ENCODE data around the gene DCC. TPM values are rescaled to one million over a fixed set of nuclear protein-coding genes. Genes with fewer than 3 reads are reported as not detected.
"Not testable (repeated sequence)": the region's sequence is repeated elsewhere in the genome, so short reads cannot be mapped to it uniquely, and the experiment has no call there.

The DCC gene
- polyA plus RNA-seq, 3 donors: 4.0 to 8.0 (median 5.8) TPM

DNA sequence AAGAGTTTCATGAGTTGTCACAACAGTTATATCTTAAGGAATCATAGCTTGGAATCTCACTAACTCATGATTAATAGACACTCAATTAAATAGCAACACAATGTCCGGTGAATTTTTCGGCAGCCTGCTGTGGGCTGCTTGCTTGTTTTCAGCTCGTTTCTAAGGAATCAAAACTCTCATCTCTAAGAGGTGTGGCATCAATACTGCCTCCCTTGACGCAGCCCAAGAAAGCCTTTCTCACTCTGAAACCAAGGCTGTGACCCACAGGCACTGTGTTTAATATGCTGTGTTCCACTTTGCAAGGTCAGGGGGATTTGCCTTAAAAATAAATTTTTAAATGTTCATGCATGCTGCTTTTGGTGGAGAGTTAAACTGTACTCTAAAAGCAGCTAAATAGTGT is 5.4 kb downstream of the DCC start:
- DNase-seq: no peak

DNA sequence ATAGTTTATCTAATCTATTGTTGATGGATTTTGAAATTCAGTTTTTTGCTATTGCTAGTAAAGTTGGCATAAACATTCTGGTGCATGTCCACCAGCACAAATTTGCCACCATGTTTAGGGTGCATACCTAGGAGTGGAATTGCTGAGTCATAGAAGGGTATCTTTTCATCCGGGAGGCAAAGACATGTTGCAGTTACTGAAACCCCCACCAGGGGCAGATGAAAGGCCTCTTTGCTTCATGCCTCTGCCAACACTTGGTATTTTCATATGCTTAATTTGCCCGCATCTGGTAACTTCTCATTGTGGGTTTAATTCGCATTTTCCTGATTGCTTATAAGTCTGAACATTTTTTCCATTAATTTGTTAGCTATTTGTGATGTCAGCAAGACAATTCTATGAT is 8.2 kb downstream of the DCC start:
- DNase-seq: no peak

DNA sequence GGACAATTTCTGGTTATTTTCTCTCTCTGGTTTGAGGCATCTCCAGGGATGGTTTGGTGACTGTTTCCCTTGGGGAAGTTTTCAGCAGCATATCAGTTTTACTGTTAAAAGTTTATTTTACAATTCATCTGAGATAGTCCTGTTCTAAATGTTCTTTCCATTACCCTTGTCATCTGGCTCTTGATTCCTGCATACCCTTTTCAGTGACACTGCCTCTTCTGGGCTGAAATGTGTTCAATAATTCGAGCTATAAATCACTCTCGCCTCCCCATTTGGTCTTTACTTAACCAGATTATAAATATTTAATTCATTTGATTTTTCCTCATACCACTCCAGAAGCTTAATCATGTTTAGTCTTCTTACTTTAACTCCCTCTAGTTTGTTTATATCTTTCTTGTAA is 9.5 kb downstream of the DCC start:
- no peak for DNase-seq

DNA sequence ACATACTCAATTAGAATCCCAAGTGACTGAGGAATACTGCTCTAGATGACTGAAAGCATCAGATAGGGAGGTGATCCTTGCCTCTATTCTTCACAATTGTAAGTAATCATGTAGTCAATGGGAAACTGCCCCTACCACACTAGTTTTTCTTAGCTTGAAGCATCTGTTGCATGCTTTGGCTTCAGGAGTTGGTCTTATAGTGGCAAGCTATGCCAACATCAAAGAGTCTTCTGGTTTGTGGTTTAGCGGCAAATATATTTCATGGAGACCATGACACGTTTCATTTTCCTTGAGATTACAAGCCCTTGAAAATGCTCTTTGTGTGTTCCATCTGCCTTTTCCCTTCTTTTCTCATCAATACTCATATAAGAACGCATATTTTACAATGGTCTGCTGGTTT is 12.9 kb downstream of the DCC start:
- no peak for DNase-seq

DNA sequence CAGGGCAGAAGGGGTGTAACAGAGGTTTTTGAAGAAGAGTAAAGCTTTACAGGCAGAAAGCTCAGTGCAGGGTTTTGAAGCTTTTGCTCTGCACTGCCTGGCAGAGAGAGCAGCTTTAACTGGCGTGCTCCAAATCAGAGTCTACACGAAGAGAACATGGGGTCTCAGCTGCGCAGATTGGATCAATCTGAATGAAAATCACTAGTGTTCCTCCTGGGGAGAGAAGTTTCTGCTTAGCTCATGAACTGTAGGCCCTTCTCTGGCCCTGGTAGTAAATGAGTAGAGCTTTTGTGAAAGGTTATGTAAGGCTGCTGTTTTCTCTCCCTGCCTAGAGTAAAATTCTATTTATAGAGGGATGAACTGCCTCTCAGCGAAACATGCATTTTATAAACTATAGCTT is 13.6 kb downstream of the DCC start:
- no peak for DNase-seq

DNA sequence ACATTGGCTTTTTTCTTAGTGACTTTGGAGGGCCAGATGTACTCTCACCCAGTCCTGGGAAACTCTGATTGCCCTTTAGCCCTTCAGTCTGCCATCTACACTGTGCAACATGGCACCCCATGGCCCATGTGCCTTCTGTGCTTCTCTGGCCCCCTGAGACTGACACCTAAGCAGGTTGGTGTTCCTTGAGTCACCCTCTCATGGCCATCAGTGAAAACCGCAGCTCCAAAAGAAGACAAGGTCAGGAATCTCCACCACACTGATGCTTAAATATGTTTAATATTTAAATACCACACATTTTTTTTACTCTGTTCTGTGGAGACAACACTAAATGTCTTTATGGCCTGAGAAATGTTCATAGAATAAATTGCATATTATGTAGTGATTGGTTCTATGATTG is 23.9 kb downstream of the DCC start:
- no peak for DNase-seq

DNA sequence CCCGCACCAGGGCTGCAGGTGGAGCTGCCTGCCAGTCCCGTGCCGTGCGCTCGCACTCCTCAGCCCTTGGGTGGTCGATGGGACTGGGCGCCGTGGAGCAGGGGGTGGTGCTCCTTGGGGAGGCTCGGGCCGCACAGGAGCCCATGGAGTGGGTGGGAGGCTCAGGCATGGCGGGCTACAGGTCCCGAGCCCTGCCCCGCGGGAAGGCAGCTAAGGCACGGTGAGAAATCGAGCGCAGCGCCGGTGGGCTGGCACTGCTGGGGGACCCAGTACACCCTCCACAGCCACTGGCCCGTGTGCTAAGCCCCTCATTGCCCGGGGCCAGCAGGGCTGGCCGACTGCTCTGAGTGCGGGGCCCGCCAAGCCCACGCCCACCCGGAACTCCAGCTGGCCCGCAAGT is 26.9 kb downstream of the DCC start:
- DNase-seq: not testable (repeated sequence)

DNA sequence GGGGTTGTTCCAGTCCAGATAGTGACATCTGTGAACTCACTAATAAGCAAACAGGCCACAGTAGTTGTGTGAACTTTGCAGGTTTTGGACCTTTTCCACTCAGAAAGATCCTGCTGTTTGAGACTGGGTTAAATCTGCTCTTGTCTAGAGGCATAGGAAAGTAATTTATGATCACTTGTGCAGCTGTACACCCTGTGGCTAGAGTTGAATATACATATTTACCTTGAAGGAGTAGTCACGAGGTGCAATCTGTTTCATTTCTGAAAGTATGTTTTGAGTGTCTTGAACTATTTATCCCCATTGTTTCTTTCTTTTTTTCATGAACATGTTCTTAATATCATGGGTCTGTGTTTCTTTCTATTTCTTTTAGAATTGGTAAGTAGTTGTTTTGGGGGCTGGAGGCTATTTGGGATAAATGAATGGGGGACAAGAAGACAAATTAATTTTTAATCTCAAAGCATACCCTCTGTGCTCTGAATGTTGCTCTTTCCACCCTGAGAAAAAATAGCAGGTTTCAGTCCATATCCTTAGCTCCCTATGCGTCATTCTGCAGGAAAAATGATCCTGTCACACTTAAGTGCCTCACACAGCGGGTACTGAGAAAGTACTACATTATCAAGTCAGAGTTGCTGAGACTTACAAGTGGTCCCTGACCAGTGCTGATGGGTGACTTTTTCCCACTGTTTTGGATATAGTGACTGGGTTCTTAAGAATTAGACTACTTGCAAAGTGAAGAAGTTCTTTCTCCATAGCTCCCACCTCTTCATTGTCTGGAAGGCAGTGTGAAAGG is 28.2 kb downstream of the DCC start:
- no peak for DNase-seq

DNA sequence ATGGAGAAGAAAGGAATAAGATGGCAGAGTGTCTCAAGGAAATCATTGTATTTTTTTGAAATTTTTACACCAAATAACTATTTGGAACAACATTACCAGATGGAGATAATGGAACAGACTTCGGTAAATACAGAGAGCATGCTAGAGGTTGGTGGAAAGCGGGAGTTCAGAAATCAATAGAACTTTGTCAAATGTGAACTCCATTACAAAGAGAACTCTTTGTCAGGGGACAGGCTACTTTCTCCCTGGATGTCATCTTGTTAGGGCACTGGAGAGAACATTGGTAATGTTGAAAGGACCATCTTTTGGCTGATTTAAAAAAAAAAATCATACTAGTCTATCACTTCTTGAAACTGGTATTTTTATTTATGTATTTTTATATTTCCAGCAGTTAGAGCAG is 30.8 kb downstream of the DCC start:
- DNase-seq: no peak

DNA sequence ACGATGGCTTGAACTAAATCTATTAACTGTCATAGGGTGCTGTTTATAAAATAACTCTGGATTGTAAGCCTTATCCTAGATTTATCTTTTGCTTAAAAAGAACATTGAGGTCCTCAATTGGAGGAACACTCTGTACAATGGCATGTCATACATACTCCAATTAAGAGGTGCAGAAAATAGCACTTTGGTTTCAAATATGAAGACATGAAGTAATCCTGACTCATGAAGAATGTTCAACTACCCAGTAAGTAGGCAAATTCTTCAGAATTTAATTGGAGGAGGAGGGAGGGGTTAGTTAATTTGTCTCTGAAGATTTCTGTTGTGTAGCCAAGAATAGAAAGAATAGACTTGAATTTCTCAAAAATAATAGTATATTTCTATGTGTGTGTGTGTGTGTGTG is 36.1 kb downstream of the DCC start:
- no peak for DNase-seq

DNA sequence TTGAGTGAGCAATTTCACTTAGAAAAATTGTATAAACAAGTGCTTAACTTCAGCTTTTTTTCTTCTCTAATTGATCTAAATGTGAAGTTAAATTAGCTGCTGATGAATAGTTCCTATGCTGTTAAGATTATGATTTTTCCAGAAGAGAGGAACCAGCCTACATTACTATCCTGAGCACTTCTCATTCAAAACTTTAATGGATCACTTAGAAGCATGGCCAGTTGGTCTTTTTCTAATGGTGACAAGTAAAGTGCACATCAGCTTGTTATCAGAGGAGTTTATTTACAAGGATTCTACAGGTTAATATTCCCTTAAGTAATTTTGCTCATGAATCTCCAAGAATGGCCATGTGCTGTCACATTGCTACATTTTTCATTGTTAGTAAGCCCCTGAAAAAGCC is 37.1 kb downstream of the DCC start:
- DNase-seq: no peak

DNA sequence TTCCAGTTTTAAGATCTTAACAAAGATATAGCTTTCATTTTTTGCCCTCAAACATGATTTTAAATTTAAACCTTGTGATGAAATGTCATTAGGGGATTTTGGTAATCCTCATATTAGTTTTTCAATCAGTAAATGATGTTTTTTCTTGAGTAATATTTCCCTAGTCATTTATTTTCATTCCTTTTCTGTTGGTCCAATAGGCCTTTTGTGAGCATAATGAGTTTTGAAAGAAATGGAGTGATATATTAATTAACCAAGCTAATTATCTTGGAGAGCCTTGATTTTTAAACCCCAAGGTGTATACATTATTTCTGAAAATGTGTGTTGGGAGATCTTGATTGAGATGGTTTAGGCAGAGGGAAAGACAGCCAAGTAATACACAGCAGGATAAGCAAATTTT is 46.3 kb downstream of the DCC start:
- DNase-seq: no peak

DNA sequence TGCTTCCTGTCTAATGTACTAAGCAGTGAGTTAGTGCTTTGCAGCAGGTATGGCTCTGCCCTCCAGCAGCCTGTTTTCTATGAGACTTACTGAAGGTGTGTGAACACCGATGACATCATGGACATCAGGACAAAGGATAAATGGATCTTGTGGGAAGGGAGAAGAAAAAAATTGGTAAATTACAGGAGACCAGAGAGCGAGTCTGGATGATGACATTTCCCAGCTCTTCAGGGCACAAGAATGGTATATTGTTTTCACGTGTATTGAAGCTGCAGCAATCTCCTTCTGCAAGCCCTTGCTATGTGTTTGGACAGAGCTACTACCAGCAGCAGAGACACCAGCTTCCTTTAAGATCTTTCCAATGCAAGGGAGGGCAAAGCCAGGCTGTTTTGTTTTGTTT is 47.2 kb downstream of the DCC start:
- no peak for DNase-seq

DNA sequence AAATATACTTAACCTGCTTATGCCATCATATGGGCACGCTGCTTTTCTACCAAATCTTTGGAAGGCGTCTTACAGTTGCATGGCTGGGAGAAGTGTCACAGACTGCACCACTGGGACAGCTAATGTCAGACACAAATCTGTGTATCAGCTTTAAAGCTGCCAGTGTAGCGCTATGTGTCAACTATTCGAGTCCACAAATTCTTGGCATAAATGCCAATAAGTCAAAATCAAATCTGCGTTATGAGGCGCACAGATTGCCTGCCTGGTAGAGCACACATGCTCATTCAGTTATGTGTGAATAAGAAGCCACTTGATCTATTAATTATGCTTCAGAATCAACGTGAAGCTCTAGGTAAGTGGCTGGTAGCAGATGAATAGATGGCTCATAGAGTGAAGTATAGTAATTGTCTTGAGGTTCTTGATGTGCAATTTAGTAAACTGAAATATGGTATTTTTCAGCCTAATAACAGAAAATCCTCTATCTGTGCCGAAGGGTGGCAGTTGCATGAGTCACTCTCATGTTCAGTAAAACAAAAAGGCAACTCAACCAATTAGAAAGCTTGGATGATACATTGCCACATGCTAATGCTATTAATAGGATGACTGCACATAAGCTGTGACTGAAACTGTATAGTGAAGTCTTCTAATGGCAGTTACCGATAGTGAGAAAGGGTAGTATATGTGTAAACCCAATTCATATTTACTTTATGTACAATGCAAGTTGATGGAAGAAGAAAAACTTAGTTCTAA is 52.0 kb downstream of the DCC start:
- DNase-seq: no peak

DNA sequence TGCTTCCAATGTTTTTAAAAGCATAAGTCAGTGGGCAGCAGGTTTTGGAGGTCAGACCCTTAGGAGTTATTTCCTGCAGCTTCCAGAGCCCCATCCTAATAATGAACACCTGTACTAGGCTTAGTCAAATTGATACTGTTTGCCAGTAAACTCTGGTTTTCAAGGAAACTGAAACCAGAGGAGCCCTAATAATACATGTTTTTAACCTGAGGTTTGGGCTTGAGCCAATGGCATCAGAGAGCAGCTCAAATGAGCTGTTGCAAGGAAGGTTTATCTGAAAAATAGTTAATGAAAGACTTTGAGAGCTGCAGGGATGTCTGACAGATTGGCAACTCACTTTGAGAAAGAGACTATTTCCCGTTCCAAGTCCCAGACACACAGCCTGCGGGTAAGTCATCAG is 54.6 kb downstream of the DCC start:
- no peak for DNase-seq

DNA sequence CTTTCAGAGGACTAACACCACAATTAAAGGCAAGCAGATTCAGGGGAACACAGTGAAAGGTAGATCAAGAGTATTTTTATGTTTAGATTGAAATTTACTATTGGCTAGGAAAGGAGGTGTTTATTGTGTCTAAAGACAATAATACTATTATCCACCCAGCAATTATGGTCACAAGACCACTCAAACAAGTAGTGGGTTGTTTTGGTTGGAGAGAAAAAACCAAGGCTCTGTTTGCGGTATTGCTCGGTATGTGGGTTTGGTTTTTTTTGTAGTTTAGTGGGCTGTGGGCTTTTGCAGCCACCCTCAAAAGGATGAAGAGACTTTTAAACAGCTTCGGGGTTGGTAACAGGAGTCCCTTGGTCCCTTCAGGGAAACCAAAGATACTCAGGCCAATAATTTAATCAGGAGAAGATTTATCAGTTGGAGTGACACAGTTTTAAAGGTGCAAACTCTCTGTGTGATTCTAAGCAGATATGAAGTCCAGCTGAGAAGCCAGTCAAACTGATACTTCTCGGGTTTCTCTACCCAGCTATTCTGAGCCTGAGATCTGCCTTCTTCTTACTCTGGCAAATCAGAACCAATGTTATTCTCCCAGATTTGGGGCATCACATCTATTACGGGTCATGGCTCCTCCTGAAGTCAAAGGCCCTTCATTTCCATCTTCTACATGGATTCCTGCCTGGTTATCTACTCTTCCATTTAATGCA is 55.3 kb downstream of the DCC start:
- no peak for DNase-seq

DNA sequence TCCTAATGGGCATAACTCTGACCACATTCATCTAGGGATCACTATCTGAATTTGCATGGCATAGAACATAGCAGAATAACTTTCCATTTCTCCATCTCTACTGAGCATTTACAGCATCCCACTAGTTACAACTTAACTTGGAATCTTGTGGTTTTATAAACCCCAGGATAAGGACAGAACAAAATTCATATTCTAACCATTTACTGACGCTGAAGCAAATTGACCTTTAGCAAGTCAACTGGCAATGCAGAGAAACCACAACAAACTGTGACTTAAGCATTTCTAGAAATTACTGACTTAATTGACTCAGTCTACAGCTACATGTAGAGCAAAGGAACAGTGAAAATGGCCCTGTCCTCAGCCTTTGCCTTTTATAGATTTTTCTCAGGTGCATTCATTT is 61.2 kb downstream of the DCC start:
- no peak for DNase-seq

DNA sequence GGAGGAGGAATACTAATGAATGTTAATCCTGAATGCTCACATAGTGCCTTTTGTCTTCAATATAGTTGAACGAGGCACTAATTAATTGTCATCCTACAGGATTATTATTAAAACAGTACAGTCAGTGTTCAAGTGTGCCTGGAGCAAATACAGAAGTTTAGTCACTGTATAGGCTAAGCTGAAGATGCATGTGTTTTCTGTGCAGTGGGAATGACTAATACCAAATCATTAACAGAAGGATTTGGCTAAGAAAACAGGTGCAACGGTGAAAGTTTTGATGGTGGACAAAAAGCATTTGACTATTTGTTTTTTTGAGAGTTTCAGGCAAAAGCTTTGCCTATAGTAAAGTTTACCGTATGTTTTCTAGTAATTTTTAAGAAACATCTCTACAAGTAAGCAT is 62.8 kb downstream of the DCC start:
- DNase-seq: no peak

DNA sequence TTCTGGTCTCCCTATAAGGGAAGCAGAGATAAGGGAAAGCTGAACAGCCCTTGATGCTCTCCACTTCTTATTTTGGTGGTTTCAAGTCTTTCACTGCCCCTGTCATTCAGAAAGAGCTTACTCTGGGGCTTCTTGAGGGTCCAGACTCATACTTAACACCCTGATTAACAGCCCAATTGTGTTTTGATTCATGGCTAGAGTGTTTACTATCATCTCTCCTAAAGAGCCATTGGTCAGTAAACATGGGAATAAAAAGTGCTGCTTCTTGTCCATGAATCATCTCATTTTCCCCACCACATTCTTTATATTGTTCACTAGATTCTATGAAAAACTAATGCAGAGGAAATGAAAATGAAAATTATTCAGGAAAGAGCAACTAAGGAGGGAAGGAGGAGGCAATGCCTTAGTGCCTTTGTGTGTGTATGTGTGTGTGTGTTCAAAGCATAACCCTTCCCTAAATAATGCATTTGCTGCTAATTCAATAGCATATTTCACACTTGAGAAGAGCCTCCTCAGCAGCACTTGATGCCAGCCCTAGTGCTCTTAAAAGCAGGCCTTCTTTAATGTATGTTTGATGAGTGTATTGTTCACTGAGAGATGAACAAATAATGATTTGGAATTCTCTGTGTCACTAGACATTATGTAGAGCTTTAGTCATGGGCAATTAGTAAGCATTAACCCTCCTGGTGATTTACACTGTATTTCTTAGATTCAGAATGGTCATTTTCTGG is 63.5 kb downstream of the DCC start:
- no peak for DNase-seq

DNA sequence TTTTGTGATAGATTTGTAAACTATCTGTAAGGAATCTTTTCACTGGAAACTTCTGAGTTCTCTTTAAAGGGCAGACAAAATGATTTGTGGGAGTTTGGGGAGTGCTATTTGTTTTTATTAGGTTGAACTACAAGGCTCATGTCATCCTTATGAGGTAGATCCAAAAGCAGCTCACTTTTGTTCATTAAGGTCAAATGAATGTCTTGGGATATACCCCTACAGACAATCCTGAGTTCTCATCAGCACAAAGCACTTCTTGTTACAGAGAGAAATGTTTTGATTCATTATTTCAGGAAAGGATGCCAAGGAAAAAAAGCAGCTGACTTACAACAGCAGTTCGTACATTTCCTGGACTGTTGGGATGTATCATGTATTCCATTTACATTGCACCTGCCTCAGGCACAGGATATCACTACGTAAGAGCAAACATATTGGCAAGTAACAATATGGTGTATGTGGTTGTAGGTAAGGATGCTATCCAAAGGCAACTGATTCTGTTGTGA is 68.9 kb downstream of the DCC start:
- no peak for DNase-seq

DNA sequence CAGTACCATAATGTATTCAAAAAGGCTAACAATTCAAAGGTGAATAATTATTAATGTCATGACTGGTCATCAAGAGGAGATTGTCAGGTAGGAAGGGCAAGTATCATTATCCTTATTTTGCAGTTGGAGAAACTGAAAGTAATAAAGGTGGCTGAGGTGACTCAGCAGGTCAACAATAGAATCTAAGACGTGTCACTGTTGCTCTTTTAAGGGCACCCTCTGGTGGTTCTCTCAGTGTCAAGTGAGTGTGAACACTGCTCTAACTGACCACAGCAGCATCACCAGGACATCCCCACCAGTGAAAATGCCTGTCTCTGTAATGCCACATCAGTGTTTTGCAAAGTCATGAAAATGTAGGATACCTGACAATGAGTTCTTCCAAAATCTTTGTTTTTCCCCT is 69.7 kb downstream of the DCC start:
- DNase-seq: no peak

DNA sequence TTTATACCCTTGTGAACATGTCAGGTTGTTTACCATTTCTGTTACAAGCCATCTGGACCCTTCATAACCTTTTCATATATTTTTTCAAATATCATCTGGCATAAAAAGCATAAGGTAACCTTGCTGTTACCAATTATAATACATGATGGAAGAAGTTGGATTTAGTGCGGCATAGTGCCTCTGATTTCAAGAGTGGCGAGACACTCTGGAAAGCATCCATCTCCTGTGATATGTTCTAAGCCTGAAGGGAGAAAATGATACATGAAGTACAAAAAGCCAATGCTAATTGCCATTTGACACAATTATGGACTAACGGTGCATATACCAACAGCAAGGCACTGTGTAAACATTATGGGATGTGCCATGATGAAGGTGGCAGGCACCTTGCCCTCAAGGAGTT is 75.1 kb downstream of the DCC start:
- DNase-seq: no peak
